Trophoblast cell (in vitro differentiated cells and primary cell): Measurements from ENCODE around the gene CHST11.

Source experiments
- DNase-seq, 2 donors: peaks; one replicate each; pipeline ENCODE4 v3.0.0-alpha.2; 2016
- H2AFZ ChIP-seq: 2 replicates; pipeline ENCODE4 v1.6.1; 2013; ENCODE audit warnings: low read length, moderate library complexity, mild to moderate bottlenecking; ENCODE audit not compliant: insufficient read depth, poor library complexity
- H2AK5ac ChIP-seq: 2 replicates; pipeline ENCODE4 v1.6.1; 2013; ENCODE audit warnings: mild to moderate bottlenecking, low read length
- H2BK120ac ChIP-seq: 2 replicates; pipeline ENCODE4 v1.6.1; 2013; ENCODE audit warnings: low read length, mild to moderate bottlenecking, moderate library complexity; ENCODE audit not compliant: insufficient read depth, poor library complexity
- H2BK12ac ChIP-seq: 2 replicates; pipeline ENCODE4 v1.6.1; 2013; ENCODE audit warnings: mild to moderate bottlenecking, low read length, moderate library complexity
- H2BK5ac ChIP-seq: 2 replicates; pipeline ENCODE4 v1.6.1; 2013; ENCODE audit warnings: low read length, low read depth, moderate library complexity, mild to moderate bottlenecking; ENCODE audit not compliant: poor library complexity
- H3K14ac ChIP-seq: 2 replicates; pipeline ENCODE4 v1.6.1; 2013; ENCODE audit warnings: mild to moderate bottlenecking, low read length
- H3K18ac ChIP-seq: 2 replicates; pipeline ENCODE4 v1.6.1; 2013; ENCODE audit warnings: mild to moderate bottlenecking, low read length
- H3K23ac ChIP-seq: 2 replicates; pipeline ENCODE4 v1.6.1; 2013; ENCODE audit warnings: low read length
- H3K27ac ChIP-seq: 2 replicates; pipeline ENCODE4 v1.5.1; 2013; ENCODE audit warnings: low read depth, mild to moderate bottlenecking, inconsistent platforms, low read length, moderate library complexity
- H3K27me3 ChIP-seq: 2 replicates; pipeline ENCODE4 v1.6.1; 2013; ENCODE audit warnings: inconsistent platforms, mild to moderate bottlenecking, low read length, moderate library complexity; ENCODE audit not compliant: insufficient read depth
- H3K36me3 ChIP-seq, 2 experiments: 1 replicate in 1 of 2; 2 replicates in 1 of 2; pipeline ENCODE4 v1.6.1; 2013; ENCODE audit warnings: low read length in 2 of 2, mild to moderate bottlenecking in 2 of 2, moderate library complexity in 1 of 2; ENCODE audit not compliant: insufficient read depth in 2 of 2, control insufficient read depth in 1 of 2
- H3K4ac ChIP-seq: 2 replicates; pipeline ENCODE4 v1.6.1; 2013; ENCODE audit warnings: low read depth, mild to moderate bottlenecking, low read length, moderate library complexity
- H3K4me1 ChIP-seq, 2 experiments: 1 replicate in 1 of 2; 2 replicates in 1 of 2; pipeline ENCODE4 v1.6.1; 2013; ENCODE audit warnings: low read length in 2 of 2, mild to moderate bottlenecking in 2 of 2, moderate library complexity in 1 of 2; ENCODE audit not compliant: insufficient read depth in 2 of 2, control insufficient read depth in 1 of 2
- H3K4me2 ChIP-seq: 2 replicates; pipeline ENCODE4 v1.6.1; 2013; ENCODE audit warnings: inconsistent platforms, mild to moderate bottlenecking, low read length, moderate library complexity
- H3K4me3 ChIP-seq: 2 replicates; pipeline ENCODE4 v1.5.1; 2013; ENCODE audit warnings: mild to moderate bottlenecking, low read depth, low read length, inconsistent platforms
- H3K79me1 ChIP-seq: one replicate; pipeline ENCODE4 v1.6.1; 2013; ENCODE audit warnings: low read length
- H3K79me2 ChIP-seq: 2 replicates; pipeline ENCODE4 v1.6.1; 2013; ENCODE audit warnings: low read length, mild to moderate bottlenecking; ENCODE audit not compliant: control insufficient read depth, insufficient read depth, poor library complexity
- H3K9ac ChIP-seq: 2 replicates; pipeline ENCODE4 v1.6.1; 2013; ENCODE audit warnings: mild to moderate bottlenecking, low read length
- H3K9me3 ChIP-seq: 2 replicates; pipeline ENCODE4 v1.6.1; 2013; ENCODE audit warnings: low read depth, mild to moderate bottlenecking, control low read depth, inconsistent platforms, low read length; ENCODE audit not compliant: insufficient read depth
- H4K12ac ChIP-seq: 2 replicates; pipeline ENCODE4 v1.6.1; 2013; ENCODE audit warnings: low read depth, mild to moderate bottlenecking, low read length, moderate library complexity
- H4K8ac ChIP-seq: 2 replicates; pipeline ENCODE4 v1.6.1; 2013; ENCODE audit warnings: low read depth, mild to moderate bottlenecking, low read length, moderate library complexity
- H4K91ac ChIP-seq: one replicate; pipeline ENCODE4 v1.6.1; 2013; ENCODE audit warnings: low read depth, mild to moderate bottlenecking, low read length, moderate library complexity
- WGBS: extraction: QIAGEN DNeasy Blood & Tissue Kit; methylation state at CpG from one replicate; pipeline ENCODE4 v1.1.7; 2013; ENCODE audit warnings: missing lambda C conversion rate; ENCODE audit not compliant: insufficient read length, insufficient coverage; ENCODE audit errors: extremely low coverage; 5-methylcytosine and 5-hydroxymethylcytosine counted together

CHST11 gene

GRCh38 chr12:104673696-104674482, 217.1 kb downstream of the CHST11 start:
- no peak for DNase-seq
- H2AFZ ChIP-seq: no peak overlapping the region
- no peak overlapping the region for H3K4me2 ChIP-seq
- H4K91ac ChIP-seq: no peak overlapping the region
- H2BK120ac ChIP-seq: no peak overlapping the region
- peaks cover 17 to 22% of the 10 kb centered on the region in 2 experiments for H3K4me1 ChIP-seq
- no peak overlapping the region for H2AK5ac ChIP-seq
- H3K18ac ChIP-seq: no peak overlapping the region
- peaks cover 7% of the 10 kb centered on the region for H3K79me1 ChIP-seq
- no peak overlapping the region for H3K4me3 ChIP-seq
- no peaks in the 10 kb centered on the region for H3K79me2 ChIP-seq
- H4K8ac ChIP-seq: no peak overlapping the region
- no peaks in the 10 kb centered on the region for H3K9me3 ChIP-seq
- H3K4ac ChIP-seq: no peak overlapping the region
- WGBS: no CpG with 5 or more reads among the region's 15 CpGs
- no peak overlapping the region for H3K9ac ChIP-seq
- H4K12ac ChIP-seq: no peak overlapping the region
- H2BK5ac ChIP-seq: no peak overlapping the region
- H3K36me3 ChIP-seq: no peaks in the 10 kb centered on the region
- no peak overlapping the region for H3K23ac ChIP-seq
- H3K14ac ChIP-seq: no peak overlapping the region
- H3K27ac ChIP-seq: peak overlapping the region; percentile 29
- H2BK12ac ChIP-seq: no peak overlapping the region
- no peaks in the 10 kb centered on the region for H3K27me3 ChIP-seq

DNA sequence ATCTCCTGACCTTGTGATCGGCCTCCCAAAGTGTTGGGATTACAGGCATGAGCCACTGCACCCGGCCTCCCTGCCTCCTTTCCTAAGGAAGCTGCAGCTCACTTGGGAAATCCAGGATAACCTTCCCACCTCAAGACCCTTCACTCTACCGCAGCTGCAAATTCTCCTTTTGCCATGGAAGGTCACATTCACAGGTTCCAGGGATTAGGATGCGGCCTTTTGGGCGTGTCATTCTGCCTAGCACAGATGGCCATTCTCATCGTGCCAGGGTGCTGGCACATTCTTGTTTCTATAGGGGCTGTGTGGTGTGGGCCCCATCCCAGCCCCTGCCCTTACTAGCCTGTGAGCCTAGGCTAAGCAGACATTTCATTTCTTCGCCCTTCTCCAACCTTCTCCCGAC, 219.9 kb downstream of the CHST11 start:
- H3K4me3 ChIP-seq: no peak overlapping the region
- no peak overlapping the region for H2BK120ac ChIP-seq
- H3K4me2 ChIP-seq: no peak overlapping the region
- H3K18ac ChIP-seq: no peak overlapping the region
- peak in 1 of 2 donors; percentile 80 for DNase-seq
- H3K9ac ChIP-seq: no peak overlapping the region
- no peaks in the 10 kb centered on the region for H3K27me3 ChIP-seq
- peaks cover 16 to 18% of the 10 kb centered on the region in 2 experiments for H3K4me1 ChIP-seq
- H4K8ac ChIP-seq: no peak overlapping the region
- H3K36me3 ChIP-seq: peaks cover 0 to 2% of the 10 kb centered on the region in 2 experiments
- H3K4ac ChIP-seq: peak overlapping the region; percentile 2
- no CpG with 5 or more reads among the region's 8 CpGs for WGBS
- H3K79me2 ChIP-seq: no peaks in the 10 kb centered on the region
- H3K14ac ChIP-seq: peak overlapping the region; percentile 26
- no peak overlapping the region for H4K12ac ChIP-seq
- H4K91ac ChIP-seq: peak overlapping the region; percentile 58
- no peaks in the 10 kb centered on the region for H3K9me3 ChIP-seq
- peak overlapping the region; percentile 50 for H2AK5ac ChIP-seq
- no peak overlapping the region for H3K23ac ChIP-seq
- no peak overlapping the region for H2BK12ac ChIP-seq
- H3K27ac ChIP-seq: no peak overlapping the region
- H2AFZ ChIP-seq: no peak overlapping the region
- H2BK5ac ChIP-seq: no peak overlapping the region
- peaks cover 7% of the 10 kb centered on the region for H3K79me1 ChIP-seq

DNA sequence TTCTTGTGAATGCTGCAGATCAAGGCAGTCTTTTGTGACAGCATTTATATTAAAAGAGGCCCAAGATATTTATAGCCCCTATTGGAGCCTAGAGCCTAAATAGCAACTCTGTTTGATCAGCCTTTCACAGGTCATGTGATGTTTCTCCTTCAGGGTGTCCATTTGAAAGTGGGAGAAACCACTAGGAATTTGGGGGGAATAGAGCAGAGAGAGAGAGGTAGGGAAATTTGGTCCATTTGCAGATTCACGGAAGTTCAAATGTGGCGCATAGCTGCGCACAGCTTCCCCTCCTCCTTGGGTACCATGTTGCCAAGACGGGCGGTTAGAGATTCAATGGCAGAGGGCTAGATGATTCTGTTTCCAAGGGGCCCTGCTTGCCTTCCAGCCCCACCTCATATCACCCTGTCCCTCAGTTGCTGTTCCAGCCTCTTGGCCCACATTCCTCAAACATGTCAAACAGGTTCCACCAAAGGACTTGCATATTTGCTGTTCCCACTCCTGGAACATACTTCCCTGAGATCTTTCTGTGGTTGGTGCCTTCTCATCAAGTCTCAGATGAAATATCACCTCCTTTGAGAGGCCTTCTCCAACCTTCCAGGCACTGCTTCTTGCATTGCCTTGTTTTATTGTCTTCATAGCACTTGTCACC, 220.8 kb downstream of the CHST11 start:
- H3K4ac ChIP-seq: no peak overlapping the region
- no peak overlapping the region for H3K4me3 ChIP-seq
- H3K79me1 ChIP-seq: peaks cover 7% of the 10 kb centered on the region
- no CpG with 5 or more reads among the region's 5 CpGs for WGBS
- peak; percentile 72 to 95 for DNase-seq
- H4K91ac ChIP-seq: no peak overlapping the region
- H2BK5ac ChIP-seq: no peak overlapping the region
- H3K79me2 ChIP-seq: no peaks in the 10 kb centered on the region
- H4K12ac ChIP-seq: no peak overlapping the region
- no peak overlapping the region for H2AFZ ChIP-seq
- peaks cover 13 to 16% of the 10 kb centered on the region in 2 experiments for H3K4me1 ChIP-seq
- no peak overlapping the region for H3K14ac ChIP-seq
- no peak overlapping the region for H2AK5ac ChIP-seq
- H3K27ac ChIP-seq: peak overlapping the region; percentile 24
- H4K8ac ChIP-seq: no peak overlapping the region
- no peak overlapping the region for H2BK12ac ChIP-seq
- no peak overlapping the region for H2BK120ac ChIP-seq
- no peak overlapping the region for H3K18ac ChIP-seq
- no peaks in the 10 kb centered on the region for H3K27me3 ChIP-seq
- peak overlapping the region; percentile 27 for H3K4me2 ChIP-seq
- H3K9ac ChIP-seq: no peak overlapping the region
- H3K36me3 ChIP-seq: peaks cover 0 to 2% of the 10 kb centered on the region in 2 experiments
- H3K23ac ChIP-seq: no peak overlapping the region
- no peaks in the 10 kb centered on the region for H3K9me3 ChIP-seq

GRCh38 chr12:104680070-104680469, 223.3 kb downstream of the CHST11 start:
- Histone ChIP-seq H2BK5ac (no peak overlapping the region), H4K12ac (no peak overlapping the region), H4K8ac (no peak overlapping the region), H4K91ac (no peak overlapping the region), H3K23ac (no peak overlapping the region), H2BK12ac (no peak overlapping the region), H3K4me1 (peaks cover 10 to 11% of the 10 kb centered on the region in 2 experiments), H3K9me3 (no peaks in the 10 kb centered on the region), H3K4me2 (no peak overlapping the region), H3K14ac (no peak overlapping the region), H2BK120ac (no peak overlapping the region), H3K9ac (no peak overlapping the region), H3K18ac (no peak overlapping the region), H3K79me2 (no peaks in the 10 kb centered on the region), H3K36me3 (peaks cover 0 to 2% of the 10 kb centered on the region in 2 experiments), H3K4ac (no peak overlapping the region), H3K79me1 (peaks cover 7% of the 10 kb centered on the region), H3K27me3 (no peaks in the 10 kb centered on the region), H2AK5ac (no peak overlapping the region), H3K27ac (no peak overlapping the region), H3K4me3 (no peak overlapping the region), H2AFZ (no peak overlapping the region)
- DNase-seq: no peak
- no CpG with 5 or more reads among the region's 3 CpGs for WGBS
